ENCODE measurements around the gene PMEL.

The PMEL gene

DNA sequence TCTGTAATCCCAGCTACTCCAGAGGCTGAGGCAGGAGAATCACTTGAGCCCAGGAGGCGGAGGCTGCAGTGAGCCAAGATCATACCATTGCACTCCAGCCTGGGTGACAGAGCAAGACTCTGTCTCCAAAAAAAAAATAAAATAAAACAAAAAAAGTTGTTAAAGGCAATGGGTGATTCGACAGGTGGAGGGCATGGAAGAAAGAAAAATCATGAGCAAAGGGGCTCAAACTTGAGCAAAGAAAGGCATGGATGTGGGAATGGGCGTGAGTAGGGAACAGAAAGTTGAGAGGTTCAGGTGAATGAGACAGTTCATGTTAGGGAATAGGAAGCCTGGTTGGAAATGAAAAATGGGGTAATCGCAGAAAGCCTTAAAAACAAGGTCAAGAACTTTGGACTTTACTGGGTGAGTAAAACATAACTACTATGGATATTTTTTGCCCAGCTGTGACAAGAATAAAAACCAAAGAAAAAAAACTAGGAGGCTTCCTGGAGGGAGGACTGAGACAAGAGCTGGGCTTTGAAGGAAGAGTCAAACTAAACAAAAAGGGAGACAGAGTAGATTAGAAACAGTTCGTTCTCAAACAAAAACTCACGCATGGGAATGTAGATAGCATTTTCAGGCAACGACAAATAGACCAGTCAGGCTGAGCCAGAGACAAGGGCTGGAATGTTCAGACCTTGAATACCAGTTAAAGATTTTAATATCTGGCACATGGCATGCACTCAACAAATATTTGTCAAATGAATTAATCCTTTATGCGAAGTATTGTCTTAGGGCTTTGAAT is 56.9 kb downstream of the PMEL start:
- Histone ChIP-seq H2AFZ (ENCODE audit: low read length) (no peak overlapping the region), H4K20me1 (ENCODE audit: insufficient read depth, low read length) (no peaks in the 10 kb centered on the region), H3K9me3 (replicated peaks; ENCODE audit: insufficient read depth, low read length) (no peaks in the 10 kb centered on the region), H3K9me2 (replicated peaks; ENCODE audit: insufficient read depth, low read length) (no peaks in the 10 kb centered on the region), H3K4me1 (ENCODE audit: low read length) (no peaks in the 10 kb centered on the region), H3K27ac (ENCODE audit: low read length) (no peak overlapping the region), H3K79me2 (ENCODE audit: low read length) (peaks cover 10% of the 10 kb centered on the region; the same call in 1 of the 2 replicates), H3F3A (ENCODE audit: insufficient read depth, low read length) (no peaks in the 10 kb centered on the region), H3K4me3 (ENCODE audit: low read length) (no peak overlapping the region), H3K36me3 (replicated peaks; ENCODE audit: insufficient read depth, low read length) (no peaks in the 10 kb centered on the region), H3K9ac (ENCODE audit: low read length) (no peak overlapping the region), H3K27me3 (replicated peaks; ENCODE audit: insufficient read depth, low read length) (no peaks in the 10 kb centered on the region), H3K4me2 (ENCODE audit: low read depth, low read length) (no peak overlapping the region)
- TF ChIP-seq EZH2 (optimal IDR thresholded peaks at IDR 0.05; ENCODE audit: low read depth, low read length), result no peak
- no peak for TF ChIP-seq EZH2phosphoT487 (IDR thresholded peaks at IDR 0.05; ENCODE audit: low read length)
- TF ChIP-seq, protein P1, sequence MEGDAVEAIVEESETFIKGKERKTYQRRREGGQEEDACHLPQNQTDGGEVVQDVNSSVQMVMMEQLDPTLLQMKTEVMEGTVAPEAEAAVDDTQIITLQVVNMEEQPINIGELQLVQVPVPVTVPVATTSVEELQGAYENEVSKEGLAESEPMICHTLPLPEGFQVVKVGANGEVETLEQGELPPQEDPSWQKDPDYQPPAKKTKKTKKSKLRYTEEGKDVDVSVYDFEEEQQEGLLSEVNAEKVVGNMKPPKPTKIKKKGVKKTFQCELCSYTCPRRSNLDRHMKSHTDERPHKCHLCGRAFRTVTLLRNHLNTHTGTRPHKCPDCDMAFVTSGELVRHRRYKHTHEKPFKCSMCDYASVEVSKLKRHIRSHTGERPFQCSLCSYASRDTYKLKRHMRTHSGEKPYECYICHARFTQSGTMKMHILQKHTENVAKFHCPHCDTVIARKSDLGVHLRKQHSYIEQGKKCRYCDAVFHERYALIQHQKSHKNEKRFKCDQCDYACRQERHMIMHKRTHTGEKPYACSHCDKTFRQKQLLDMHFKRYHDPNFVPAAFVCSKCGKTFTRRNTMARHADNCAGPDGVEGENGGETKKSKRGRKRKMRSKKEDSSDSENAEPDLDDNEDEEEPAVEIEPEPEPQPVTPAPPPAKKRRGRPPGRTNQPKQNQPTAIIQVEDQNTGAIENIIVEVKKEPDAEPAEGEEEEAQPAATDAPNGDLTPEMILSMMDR (IDR thresholded peaks at IDR 0.05; ENCODE audit: low read length), result no peak
- DNase-seq, result no peak

GRCh38 chr12:55906056-55906455 is 59.8 kb downstream of the PMEL start:
- no peaks in the 10 kb centered on the region for H3K36me3 ChIP-seq (replicated peaks; ENCODE audit: insufficient read depth, low read length)
- no peaks in the 10 kb centered on the region for H3K79me2 ChIP-seq (ENCODE audit: low read length)
- H3K9me3 ChIP-seq (replicated peaks; ENCODE audit: insufficient read depth, low read length), result no peaks in the 10 kb centered on the region
- H3K27me3 ChIP-seq (replicated peaks; ENCODE audit: insufficient read depth, low read length), result no peaks in the 10 kb centered on the region
- TF ChIP-seq EZH2phosphoT487 (IDR thresholded peaks at IDR 0.05; ENCODE audit: low read length) (no peak), EZH2 (optimal IDR thresholded peaks at IDR 0.05; ENCODE audit: low read depth, low read length) (no peak)
- TF ChIP-seq, protein P1 (IDR thresholded peaks at IDR 0.05; ENCODE audit: low read length), result no peak
- no peak overlapping the region for H2AFZ ChIP-seq (ENCODE audit: low read length)
- H3K4me3 ChIP-seq (ENCODE audit: low read length), result no peak overlapping the region
- H3F3A ChIP-seq (ENCODE audit: insufficient read depth, low read length), result no peaks in the 10 kb centered on the region
- H3K9ac ChIP-seq (ENCODE audit: low read length), result no peak overlapping the region
- no peak overlapping the region for H3K27ac ChIP-seq (ENCODE audit: low read length)
- no peaks in the 10 kb centered on the region for H3K9me2 ChIP-seq (replicated peaks; ENCODE audit: insufficient read depth, low read length)
- H3K4me1 ChIP-seq (ENCODE audit: low read length), result no peaks in the 10 kb centered on the region
- H3K4me2 ChIP-seq (ENCODE audit: low read depth, low read length), result no peak overlapping the region
- H4K20me1 ChIP-seq (ENCODE audit: insufficient read depth, low read length), result no peaks in the 10 kb centered on the region
- no peak for DNase-seq
